ENCODE data around the gene PITPNM3. TPM values are rescaled to one million over a fixed set of nuclear protein-coding genes. Genes with fewer than 3 reads are reported as not detected.

PITPNM3 gene
- total and polyA plus RNA-seq, 2 of the 8 experiments (the other 6 are each of a cell fraction or from before 2014, with no cell fraction given): 1.7 to 3.1 TPM

DNA sequence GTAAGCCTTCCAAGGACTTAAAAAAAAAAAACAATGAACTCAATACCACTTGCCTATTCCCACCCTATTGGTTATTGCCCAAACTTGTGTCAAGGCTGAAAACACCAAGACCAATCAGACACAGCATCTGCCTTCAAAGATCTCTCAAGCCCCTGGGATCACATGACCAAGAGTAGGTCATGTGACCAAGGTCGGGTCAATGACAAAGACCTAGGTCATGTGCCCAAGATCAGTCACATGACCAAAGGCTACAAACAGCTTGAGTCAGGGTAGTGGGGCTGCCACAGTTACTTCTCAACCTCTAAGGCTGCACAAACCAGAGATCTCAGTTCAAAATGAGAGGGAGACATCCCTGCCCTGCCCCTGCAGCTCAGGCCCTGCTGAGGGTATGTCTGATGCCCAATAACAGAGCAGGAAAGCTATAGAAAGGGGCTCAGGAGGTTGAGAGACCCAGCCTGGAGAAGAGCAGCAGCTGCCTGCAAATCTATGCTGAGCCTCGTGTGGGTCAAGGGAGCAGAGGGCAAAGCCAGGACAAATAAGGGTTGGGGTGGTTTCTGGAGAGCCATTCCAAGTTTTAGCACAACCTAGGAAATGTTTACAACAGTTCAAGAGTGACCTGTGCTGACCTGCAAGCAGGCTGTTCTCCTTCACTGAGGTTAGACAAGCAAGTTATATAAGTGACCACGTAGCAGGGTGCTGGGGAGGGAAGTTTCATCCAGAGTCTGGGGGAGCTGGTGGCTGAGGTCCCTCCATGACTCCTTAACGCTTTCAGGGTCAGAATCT lies 63.3 kb downstream of the PITPNM3 start (continued):
- TF ChIP-seq RBBP5 (IDR thresholded peaks at IDR 0.05; ENCODE audit: borderline replicate concordance, low read depth, low read length) (no peak), RXRA (IDR thresholded peaks at IDR 0.05; ENCODE audit: insufficient read depth, low read depth, low read length) (no peak), TEAD4 (IDR thresholded peaks at IDR 0.05; ENCODE audit: low read depth, low read length) (no peak), MAX (IDR thresholded peaks at IDR 0.05) (peak; percentile 54; the same call in 1 of the 2 replicates), BRCA1 (IDR thresholded peaks at IDR 0.05; ENCODE audit: low read depth, low read length) (no peak), ATF3 (IDR thresholded peaks at IDR 0.05; ENCODE audit: insufficient read depth, low read depth, low read length) (peak; percentile 98)
